ENCODE results near the gene LPAR1.
"Not testable (repeated sequence)": the region's sequence is repeated elsewhere in the genome, so short reads cannot be mapped to it uniquely, and the experiment has no call there.

LPAR1 gene

DNA sequence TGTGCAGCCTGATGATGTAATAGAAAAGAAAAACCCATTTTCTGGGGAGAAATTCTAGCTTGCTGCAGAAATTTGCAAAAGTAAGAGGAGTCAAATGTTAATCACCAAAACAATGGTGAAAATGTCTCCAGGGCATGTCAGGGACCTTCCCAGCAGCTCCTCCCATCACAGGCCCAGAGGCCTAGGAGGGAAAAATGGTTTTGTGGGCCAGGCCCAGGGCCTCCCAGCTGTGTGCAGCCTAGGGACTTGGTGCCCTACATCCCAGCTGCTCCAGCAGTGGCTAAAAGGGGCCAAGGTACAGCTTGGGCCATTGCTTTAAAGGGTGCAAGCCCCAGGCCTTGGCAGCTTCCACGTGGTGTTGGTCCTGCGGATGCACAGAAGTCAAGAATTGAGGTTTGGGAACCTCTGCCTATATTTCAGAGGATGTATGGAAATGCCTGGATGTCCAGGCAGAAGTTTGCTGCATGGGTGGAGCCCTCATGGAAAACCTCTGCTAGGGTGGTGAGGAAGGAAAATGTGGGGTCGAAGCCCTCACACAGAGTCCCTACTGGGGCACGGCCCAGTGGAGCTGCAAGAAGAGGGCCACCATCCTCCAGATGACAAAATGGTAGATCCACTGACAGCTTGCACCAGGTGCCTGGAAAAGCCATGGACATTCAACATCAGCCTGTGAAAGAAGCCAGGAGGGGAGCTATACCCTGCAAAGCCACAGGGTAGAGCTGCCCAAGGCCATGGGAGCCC, 176.7 kb downstream of the LPAR1 start:
- not testable (repeated sequence) for DNase-seq

DNA sequence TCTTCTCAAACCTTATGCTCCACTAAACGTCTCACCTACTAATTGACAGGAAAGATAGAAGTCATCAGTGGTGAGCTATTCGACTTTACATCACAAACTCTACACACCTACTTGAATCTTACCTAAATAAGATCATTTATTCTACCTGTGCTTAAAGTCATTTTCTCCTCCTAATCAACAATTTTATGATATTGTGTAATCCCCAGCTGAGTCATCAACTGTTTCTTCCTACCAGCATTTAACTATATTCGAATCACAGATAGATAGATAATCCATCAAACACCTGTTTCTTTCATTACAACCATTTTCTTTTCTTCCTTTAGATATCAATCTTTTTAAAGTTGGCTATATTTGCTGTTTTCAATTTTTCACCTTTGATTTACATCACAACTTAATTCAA, 181.5 kb downstream of the LPAR1 start:
- no peak for DNase-seq

DNA sequence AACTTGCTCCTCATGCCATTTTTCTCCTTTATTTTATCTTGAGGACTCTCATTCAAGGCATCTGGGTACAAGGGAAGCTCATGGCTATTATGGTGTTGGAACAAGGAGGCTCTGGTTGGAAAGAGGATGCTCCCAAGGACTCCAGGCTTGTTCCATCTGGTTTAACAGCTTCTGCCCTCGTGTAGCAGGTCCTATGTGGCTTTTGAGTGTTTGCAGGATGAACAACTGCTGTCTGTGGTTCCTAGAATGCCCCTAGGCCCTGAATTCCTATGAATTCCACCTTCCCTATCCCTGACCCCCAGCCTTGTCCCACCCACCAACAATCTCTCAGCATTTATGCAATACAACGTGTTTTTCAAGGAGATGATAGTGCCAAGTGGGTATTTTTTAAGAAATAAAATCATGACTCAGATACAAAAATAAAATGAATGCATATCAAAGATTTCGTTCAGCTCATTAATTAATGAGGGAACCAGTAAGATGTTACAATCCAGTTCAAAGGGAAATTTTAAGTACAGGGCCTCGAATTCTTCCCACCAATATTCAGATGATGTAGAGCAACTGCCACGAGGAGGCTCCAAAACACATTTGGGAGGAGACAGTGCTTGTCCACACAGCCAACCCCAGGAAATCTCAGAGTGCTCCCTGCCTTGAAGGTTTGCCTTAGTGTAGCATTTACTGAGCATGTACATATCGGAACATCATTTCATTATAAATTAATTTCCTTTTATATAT, 187.7 kb downstream of the LPAR1 start:
- no peak for DNase-seq

DNA sequence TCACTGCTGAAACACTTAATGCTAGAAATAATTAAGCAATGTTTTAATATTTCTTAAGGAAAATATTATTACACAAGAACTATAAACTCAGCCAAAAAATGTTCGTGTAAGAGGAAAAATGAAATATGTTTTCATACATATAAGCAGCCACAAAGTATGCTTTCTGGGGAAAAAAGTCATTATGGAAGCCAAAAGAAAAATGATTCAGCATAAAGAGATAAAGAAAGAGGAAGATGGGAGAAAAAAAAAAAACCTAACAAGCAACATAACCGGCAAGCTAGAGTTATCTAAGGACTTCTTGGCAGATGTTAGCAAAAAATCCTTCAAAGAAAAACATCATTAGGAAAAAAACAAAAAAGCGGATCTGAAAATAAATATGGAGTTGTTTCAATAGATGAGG, 190.6 kb downstream of the LPAR1 start:
- no peak for DNase-seq

DNA sequence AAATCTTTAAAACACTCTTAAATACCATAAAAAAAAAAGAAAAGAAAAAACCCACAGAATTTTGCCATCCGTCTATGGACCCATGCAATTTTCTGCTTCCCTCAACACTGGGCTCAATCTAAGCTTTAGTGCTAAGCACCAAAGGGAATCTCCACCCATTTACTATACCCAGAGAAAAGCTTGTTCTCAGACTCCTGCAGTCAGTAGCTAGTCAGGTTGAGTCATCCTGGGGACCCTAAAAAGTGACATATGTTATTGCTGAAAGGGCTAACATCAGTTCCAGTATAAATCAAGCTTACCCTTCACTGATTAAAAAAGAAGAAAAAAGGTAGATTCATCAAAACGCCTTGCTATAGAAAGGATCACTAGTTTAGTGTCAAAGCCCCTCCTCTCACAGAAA, 192.1 kb downstream of the LPAR1 start:
- no peak for DNase-seq

DNA sequence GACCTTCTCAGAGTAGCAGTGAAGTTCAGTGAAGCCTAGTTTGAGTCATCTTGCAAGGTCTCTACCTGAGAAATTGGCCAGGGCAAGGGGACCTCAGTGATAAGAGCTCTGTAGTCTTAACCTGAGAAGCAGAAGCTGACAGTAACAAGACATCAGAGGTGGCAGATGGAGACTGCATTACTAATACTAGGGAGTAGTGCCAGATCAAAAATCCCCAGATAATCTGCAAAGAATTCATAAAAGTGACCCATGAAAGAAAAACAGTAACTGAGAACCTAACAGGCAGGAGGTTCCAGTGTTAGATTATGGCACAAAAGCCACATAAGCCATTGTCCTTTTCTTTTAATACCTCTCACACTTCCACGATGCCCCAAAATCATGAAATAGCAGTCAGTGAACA, 194.1 kb downstream of the LPAR1 start:
- no peak for DNase-seq

DNA sequence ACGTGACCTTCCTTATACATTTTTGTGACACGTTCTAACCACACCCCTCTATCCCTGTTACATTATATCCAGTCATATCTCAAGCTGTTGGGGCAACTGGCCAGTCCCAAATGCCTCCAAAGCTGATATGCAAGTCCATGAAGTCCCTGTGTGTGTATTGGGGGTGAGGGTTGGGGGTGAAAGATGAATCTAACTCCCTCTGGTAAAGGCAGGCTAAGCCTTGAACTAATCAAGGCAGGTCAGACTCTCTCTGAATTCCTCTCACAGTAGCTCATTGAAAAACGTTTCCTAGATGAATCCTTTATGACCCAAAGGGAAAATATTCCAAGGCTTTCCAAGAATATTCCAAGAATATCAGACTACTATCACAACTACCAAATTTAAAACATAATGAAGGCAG, 195.3 kb downstream of the LPAR1 start:
- no peak for DNase-seq

DNA sequence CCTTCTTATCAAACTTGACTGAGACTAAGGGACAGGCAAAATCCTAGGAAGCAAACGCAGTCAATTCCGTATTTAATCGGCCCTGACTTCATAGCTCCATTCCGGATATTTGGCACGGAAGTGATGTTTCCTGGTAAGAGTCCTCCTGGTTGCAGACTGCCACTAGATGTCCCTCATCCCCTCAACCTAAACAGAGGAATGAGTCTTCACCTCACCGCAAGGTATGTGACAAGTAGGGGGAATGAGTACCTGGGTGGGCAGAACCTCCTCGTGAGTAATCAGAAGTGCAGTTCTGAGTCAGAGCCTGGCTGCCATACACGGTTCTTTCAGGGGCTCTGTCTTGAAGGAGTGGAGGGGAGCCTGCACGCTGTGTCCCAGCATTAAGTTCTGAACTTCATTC, 196.1 kb downstream of the LPAR1 start:
- no peak for DNase-seq

DNA sequence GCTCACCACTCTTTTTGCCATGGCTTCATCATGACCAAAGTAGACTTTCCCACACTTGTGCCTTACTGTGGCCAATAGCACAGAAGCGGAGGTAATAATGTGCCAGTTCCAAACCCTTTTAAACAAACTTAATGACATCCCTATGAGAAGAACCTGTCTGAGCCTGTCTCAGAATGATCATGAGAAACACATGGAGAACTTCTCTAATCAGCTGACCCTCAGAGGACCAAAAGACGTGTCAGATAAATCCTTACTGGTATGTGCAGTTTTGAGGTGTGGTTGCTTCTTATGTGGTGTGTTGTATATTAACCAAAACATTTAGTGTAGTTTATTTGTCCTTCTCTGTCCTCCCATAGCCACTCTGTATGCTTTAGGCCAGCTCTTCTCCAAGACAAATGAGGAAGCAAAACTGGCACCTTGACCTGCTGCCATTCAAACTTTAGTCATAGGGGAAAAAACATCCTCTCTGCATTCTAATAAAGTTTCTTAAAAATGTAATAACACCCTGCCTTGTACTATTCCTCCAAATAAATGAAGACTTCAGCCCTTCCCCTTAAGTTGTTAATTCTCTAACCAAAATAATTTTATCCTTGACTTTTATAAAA, 200.8 kb downstream of the LPAR1 start:
- no peak for DNase-seq

DNA sequence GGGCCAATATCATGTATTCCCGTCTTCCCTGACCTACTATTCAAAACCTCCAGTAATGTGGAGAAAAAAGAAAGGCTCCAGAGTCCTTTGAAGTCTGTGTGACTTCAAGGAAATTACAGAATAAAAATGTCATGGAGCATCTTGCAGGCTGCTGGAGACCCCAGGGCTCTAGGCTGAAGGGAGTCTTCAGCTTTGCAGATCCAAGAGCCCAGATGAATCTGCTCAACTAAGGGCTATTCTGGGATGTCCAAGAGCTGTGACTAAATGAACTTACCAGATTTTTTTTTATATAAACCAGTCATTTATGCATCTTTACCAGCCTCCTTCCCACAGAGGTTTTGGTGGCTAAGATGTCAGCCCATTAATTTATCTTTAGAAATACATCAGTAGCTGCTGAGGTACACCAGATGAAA, 202.4 kb downstream of the LPAR1 start:
- no peak for DNase-seq

DNA sequence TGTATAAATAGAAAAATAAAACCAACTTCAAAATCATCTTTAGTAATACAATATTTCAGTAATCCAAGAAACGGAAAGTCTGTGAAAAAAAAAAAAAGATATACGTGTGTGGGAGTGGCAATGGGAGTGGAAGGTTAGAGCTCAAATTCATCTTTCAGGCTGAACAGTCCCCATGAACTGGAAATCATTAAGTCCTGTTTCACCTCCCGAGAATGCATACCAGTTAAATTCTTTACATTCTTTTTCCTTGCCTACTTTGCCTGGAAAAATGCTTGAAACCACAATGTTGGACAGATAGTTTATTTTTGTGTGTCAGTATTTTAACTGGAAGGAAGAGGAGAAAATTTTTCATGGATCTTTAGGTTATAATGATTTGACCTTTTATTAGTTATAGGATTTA, 202.9 kb downstream of the LPAR1 start:
- DNase-seq = no peak

DNA sequence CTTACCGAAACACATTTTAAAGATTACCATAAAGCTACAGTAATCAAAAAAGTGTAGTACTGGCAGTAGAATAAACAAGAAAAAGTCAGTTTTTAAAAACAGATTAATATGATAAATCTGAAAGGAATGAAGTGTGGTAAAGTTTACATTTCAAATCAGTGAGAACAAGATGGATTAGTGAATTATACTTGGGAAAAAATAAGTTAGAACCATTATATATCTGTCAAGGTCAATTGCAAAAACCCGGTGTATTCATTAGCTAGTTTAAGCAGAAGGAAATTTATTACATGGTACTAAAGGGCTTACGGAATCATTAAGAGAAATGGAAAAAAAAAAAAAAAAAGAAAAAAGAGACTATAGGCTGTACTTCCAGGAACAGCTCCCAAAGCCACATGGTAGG, 205.3 kb downstream of the LPAR1 start:
- no peak for DNase-seq

DNA sequence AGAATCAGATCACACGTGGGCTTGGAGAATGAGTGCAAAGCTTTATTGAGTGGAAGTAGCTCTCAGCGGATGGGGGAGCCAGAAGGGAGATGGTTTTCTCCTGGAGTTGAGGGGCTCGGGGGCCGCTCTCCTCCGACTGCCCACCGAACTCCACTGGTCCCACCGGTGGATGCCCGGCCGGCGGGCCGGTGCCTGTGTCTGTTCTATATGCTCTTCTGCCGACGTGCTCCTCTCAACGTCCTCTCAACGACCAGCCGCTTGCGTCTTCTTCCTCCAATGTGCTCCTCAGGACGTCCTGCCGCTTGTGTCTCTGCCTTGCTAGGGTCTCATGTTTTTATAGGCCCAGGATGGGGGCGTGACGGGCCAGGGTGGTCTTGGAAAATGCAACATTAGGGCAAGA, 207.8 kb downstream of the LPAR1 start:
- no peak for DNase-seq

DNA sequence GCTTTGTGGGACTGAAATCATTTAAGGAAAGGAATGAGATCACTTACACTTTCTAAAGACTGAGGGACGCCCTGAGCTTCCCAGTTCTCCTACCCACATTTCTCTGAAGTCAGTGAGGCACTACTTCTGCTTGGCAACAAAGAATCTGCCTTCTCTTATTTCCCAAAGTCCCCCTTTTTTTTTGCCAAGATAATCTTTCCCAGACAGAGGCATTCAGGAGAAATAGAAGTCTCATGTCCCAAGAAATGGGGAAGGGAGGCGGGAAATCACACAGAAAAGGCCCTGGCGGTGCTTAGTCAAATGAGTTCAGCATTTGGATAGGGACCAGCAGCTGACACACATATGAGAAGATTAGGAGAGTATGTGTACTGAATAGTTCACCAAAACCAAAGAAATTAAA, 210.0 kb downstream of the LPAR1 start:
- DNase-seq = no peak

DNA sequence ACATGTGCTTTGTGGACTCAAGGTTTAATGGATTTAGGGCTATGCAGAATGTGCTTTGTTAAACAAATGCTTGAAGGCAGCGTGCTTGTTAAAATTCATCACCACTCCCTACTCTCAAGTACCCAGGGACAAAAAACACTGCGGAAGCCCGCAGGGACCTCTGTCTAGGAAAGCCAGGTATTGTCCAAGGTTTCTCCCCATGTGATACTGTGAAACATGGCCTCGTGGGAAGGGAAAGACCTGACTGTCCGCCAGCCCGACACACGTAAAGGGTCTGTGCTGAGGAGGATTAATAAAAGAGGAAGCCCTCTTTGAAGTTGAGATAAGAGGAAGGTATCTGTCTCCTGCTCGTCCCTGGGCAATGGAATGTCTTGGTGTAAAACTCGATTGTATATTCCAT, 211.9 kb downstream of the LPAR1 start:
- not testable (repeated sequence) for DNase-seq

DNA sequence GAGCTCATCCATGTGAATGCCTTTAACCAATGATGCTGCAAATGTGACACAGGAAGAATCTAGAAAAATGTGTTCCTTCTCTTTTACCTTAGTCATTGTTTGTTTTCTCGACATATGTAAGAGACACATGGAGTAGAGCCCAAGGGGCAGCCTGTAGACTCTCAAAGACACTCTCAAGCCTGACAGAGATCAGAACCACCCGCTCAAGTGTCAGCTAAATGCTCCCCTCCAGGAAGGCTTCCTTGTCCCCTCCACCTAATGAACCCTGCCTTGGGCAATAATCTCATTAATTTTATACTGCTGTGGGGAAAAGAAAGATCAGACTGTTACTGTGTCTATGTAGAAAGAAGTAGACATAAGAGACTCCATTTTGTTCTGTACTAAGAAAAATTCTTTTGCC, 212.3 kb downstream of the LPAR1 start:
- DNase-seq = no peak

DNA sequence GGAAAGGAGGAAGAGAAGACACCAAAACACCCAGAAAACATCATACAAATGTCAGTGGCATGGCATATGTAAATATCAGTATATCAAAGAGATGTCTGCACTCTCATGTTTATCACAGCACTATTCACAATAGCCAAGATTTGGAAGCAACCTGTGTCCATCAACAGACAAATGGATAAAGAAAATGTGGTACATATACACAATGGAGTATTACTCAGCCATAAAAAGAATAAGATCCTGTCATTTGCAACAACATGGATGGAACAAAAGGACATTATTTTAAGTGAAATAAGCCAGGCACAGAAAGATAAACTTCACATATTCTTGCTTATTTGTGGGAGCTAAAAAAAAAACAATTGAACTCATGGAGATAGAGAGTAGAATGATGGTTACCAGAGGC, 213.1 kb downstream of the LPAR1 start:
- not testable (repeated sequence) for DNase-seq

Data from activated CD4-positive, alpha-beta T cell treated with anti-CD3 and anti-CD28 coated beads, Interleukin-2, amount 50 U/mL, for 16 hours (primary cell).